IMR-90 (cell line): ENCODE measurements around the gene PTCD2.

ENCODE experiments used
- CTCF ChIP-seq: conservative IDR thresholded peaks from 2 replicates; pipeline ENCODE4 v1.5.1; 2012; ENCODE audit warnings: mild to moderate bottlenecking, low read depth, low read length, improper control_type of control experiment
- NFE2L2 ChIP-seq: fragments of 150-350 bp; IDR thresholded peaks from 2 replicates; pipeline ENCODE4 v1.6.1; 2016; ENCODE audit warnings: low read depth, mild to moderate bottlenecking, low read length

GRCh38 chr5:72314571-72315172 lies 5.5 kb upstream of the PTCD2 start:
- TF ChIP-seq NFE2L2 (no peak), CTCF (peak; percentile 29; the same call in 1 of the 2 replicates)
